HEK293 (cell line): ENCODE results near the gene SLC36A3.
A peak's percentile ranks its signal among the peaks of the same experiment; 100 is the strongest.
"Not testable (repeated sequence)": the region's sequence is repeated elsewhere in the genome, so short reads cannot be mapped to it uniquely, and the experiment has no call there.

Source experiments
- CTCF ChIA-PET: fragments of 350-600 bp; formaldehyde crosslinking; extraction: SDS; loops from one replicate; lab custom pipeline; 2021; ENCODE audit warnings: antibody characterized with exemption; lab: Yijun Ruan, JAX
- POLR2A ChIA-PET: fragments of 300-600 bp; formaldehyde crosslinking; extraction: SDS; loops from one replicate; lab custom pipeline; 2020; ENCODE audit warnings: antibody characterized with exemption, inconsistent platforms; lab: Yijun Ruan, JAX
- H3K27ac ChIP-seq: fragments of 200-500 bp; sonication (Bioruptor generic); 2 replicates; pipeline ENCODE4 v1.5.1; 2014; ENCODE audit warnings: low read depth, low read length, control low read depth, inconsistent platforms; ENCODE audit errors: extremely low read depth
- H3K36me3 ChIP-seq, 2 experiments: fragments of 200-500 bp in 1 of 2; sonication (Bioruptor generic) in 1 of 2; 1 replicate in 1 of 2; 2 replicates in 1 of 2; pipeline ENCODE4 v1.5.1; 2014 to 2017; ENCODE audit warnings: inconsistent platforms in 2 of 2, low read length in 2 of 2; ENCODE audit not compliant: control insufficient read depth in 2 of 2, insufficient read depth in 1 of 2
- H3K4me1 ChIP-seq: fragments of 200-500 bp; sonication (Bioruptor generic); 2 replicates; pipeline ENCODE4 v1.5.1; 2014; ENCODE audit warnings: mild to moderate bottlenecking, low read length, inconsistent platforms; ENCODE audit not compliant: control insufficient read depth, insufficient read depth
- H3K4me3 ChIP-seq: 2 replicates; pipeline ENCODE4 v1.5.1; 2011; ENCODE audit warnings: low read depth, mild to moderate bottlenecking, control low read depth, low read length, moderate library complexity
- H3K9me3 ChIP-seq: fragments of 200-500 bp; sonication (Bioruptor generic); 2 replicates; pipeline ENCODE4 v1.5.1; 2014; ENCODE audit warnings: low read depth, low read length, inconsistent platforms; ENCODE audit not compliant: control insufficient read depth, insufficient read depth
- KLF16 ChIP-seq: fragments of 450-650 bp; formaldehyde crosslinking; IDR thresholded peaks from 2 replicates; pipeline ENCODE4 v1.5.1; 2017; ENCODE audit warnings: missing biosample characterization, missing genetic modification characterization
- SCRT2 ChIP-seq: fragments of 450-650 bp; formaldehyde crosslinking; IDR thresholded peaks from 2 replicates; pipeline ENCODE4 v1.5.1; 2016; ENCODE audit warnings: missing biosample characterization, missing genetic modification characterization
- SETDB1 ChIP-seq: IDR thresholded peaks from one replicate; pipeline ENCODE4 v1.6.1; 2017; ENCODE audit warnings: mild to moderate bottlenecking, low read length, moderate library complexity, mixed read lengths; ENCODE audit not compliant: insufficient read length
- SP2 ChIP-seq: fragments of 450-650 bp; formaldehyde crosslinking; IDR thresholded peaks from 2 replicates; pipeline ENCODE4 v1.5.1; 2016; ENCODE audit warnings: missing biosample characterization, missing genetic modification characterization
- ZBTB21 ChIP-seq: fragments of 450-650 bp; formaldehyde crosslinking; IDR thresholded peaks from 2 replicates; pipeline ENCODE4 v1.5.1; 2017; ENCODE audit warnings: missing biosample characterization, missing genetic modification characterization
- ZBTB7A ChIP-seq: fragments of 450-650 bp; formaldehyde crosslinking; IDR thresholded peaks from 2 replicates; pipeline ENCODE4 v1.5.1; 2016; ENCODE audit warnings: low read depth, missing biosample characterization, missing genetic modification characterization
- ZFHX2 ChIP-seq: fragments of 450-650 bp; formaldehyde crosslinking; conservative IDR thresholded peaks from 2 replicates; pipeline ENCODE4 v1.5.1; 2016; ENCODE audit warnings: missing biosample characterization, missing genetic modification characterization
- ZNF239 ChIP-seq: fragments of 450-650 bp; formaldehyde crosslinking; IDR thresholded peaks from 2 replicates; pipeline ENCODE4 v1.5.1; 2016; ENCODE audit warnings: missing biosample characterization, missing genetic modification characterization
- ZNF292 ChIP-seq: fragments of 450-650 bp; formaldehyde crosslinking; IDR thresholded peaks from 2 replicates; pipeline ENCODE4 v1.5.1; 2016; ENCODE audit warnings: low read depth, missing biosample characterization, missing genetic modification characterization, borderline replicate concordance
- ZNF664 ChIP-seq: fragments of 450-650 bp; formaldehyde crosslinking; IDR thresholded peaks from 2 replicates; pipeline ENCODE4 v1.5.1; 2016; ENCODE audit warnings: missing biosample characterization, missing genetic modification characterization
- ZSCAN16 ChIP-seq: fragments of 450-650 bp; formaldehyde crosslinking; IDR thresholded peaks from 2 replicates; pipeline ENCODE4 v1.5.1; 2016; ENCODE audit warnings: missing biosample characterization, missing genetic modification characterization
- TF ChIP-seq, protein P1 (sequence below): fragments of 450-650 bp; formaldehyde crosslinking; IDR thresholded peaks from 2 replicates; pipeline ENCODE4 v1.5.1; 2017; ENCODE audit warnings: missing biosample characterization, missing genetic modification characterization
- TF ChIP-seq, protein P2 (sequence below): fragments of 450-650 bp; formaldehyde crosslinking; optimal IDR thresholded peaks from 2 replicates; pipeline ENCODE3; 2016; ENCODE audit warnings: missing biosample characterization, mild to moderate bottlenecking, missing genetic modification characterization
- TF ChIP-seq, protein P3 (sequence below): fragments of 450-650 bp; formaldehyde crosslinking; IDR thresholded peaks from 2 replicates; pipeline ENCODE4 v1.5.1; 2016; ENCODE audit warnings: missing biosample characterization, missing genetic modification characterization
- TF ChIP-seq, protein P4 (sequence below): fragments of 450-650 bp; formaldehyde crosslinking; IDR thresholded peaks from 2 replicates; pipeline ENCODE4 v1.5.1; 2016; ENCODE audit warnings: missing biosample characterization, missing genetic modification characterization
- TF ChIP-seq, protein P5 (sequence below): fragments of 450-650 bp; formaldehyde crosslinking; IDR thresholded peaks from 2 replicates; pipeline ENCODE4 v1.5.1; 2016; ENCODE audit warnings: missing biosample characterization, missing genetic modification characterization

Gene SLC36A3

DNA sequence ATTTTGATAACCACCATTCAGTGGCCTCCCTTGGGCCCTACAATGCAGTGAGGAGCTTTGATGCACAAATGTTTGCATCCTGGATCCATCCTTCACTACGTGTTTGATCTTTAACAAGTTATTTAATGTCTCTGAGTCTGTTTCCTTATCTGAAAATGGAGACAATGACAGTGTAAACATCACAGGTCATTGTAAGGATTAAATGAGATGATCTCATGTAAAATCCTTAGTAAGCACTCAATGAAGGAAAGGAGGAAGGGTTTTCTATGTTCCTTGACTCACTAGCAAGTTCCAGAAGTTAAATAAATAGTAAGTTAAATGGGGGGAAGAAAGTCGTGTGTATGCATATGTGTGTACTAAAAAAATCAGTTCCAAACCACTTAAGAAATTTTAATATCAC lies 9.8 kb upstream of the SLC36A3 start:
- Histone ChIP-seq H3K4me3 (no peak overlapping the region), H3K36me3 (no peaks in the 10 kb centered on the region), H3K9me3 (no peaks in the 10 kb centered on the region), H3K4me1 (0 out of 2 replicates have a peak, but pooled peaks cover 6% of the 10 kb centered on the region), H3K27ac (no peak overlapping the region)
- ChIA-PET CTCF (interaction anchor here (1.0 to 1.4 kb wide), 2 partner anchors 15 to 25 kb away, joined by 3 read pairs; no protein-coding TSS in a partner anchor), POLR2A (no interaction called here)
- TF ChIP-seq SP2 (tag by site-specific recombination) (no peak), SCRT2 (tag by site-specific recombination) (no peak), ZBTB21 (tag by site-specific recombination) (no peak), ZFHX2 (tag by site-specific recombination) (no peak), ZNF664 (tag by site-specific recombination) (peak; percentile 53; the same call in 1 of the 2 replicates), ZNF239 (no peak), ZNF292 (no peak), KLF16 (tag by site-specific recombination) (no peak)
- TF ChIP-seq, protein P1, sequence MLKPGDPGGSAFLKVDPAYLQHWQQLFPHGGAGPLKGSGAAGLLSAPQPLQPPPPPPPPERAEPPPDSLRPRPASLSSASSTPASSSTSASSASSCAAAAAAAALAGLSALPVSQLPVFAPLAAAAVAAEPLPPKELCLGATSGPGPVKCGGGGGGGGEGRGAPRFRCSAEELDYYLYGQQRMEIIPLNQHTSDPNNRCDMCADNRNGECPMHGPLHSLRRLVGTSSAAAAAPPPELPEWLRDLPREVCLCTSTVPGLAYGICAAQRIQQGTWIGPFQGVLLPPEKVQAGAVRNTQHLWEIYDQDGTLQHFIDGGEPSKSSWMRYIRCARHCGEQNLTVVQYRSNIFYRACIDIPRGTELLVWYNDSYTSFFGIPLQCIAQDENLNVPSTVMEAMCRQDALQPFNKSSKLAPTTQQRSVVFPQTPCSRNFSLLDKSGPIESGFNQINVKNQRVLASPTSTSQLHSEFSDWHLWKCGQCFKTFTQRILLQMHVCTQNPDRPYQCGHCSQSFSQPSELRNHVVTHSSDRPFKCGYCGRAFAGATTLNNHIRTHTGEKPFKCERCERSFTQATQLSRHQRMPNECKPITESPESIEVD (tag by site-specific recombination), result no peak
- TF ChIP-seq, all 188 proteins: peak for 1

DNA sequence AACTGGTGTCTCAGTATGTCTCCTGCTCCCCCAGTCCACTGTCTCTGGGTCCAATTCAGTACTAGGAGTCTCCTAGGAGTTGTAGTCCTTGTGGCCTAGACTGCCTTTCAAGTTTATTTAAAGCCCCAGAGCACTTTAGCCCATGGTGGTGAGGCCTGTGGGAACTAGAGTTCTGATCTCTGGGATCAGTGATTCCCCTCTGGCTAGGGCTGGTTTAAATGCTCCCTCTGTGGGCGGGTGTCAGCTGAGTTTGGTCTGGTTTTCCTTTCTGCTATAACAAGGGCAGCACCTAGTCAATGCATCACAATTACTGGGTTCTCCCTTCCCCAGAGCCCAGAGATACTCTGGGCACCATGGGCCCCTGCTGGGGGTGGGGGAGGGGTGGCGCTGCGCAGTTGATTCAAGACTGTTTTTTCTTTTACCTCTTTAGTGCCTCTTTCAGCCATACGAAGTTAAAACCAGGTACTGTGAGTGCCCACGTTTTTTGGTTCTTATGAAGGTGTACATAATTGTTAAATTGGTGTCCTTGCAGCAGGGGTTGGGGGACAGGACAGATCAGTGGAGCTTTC lies 9.3 kb upstream of the SLC36A3 start:
- Histone ChIP-seq H3K4me1 (0 out of 2 replicates have a peak, but pooled peaks cover 6% of the 10 kb centered on the region), H3K36me3 (no peaks in the 10 kb centered on the region)
- POLR2A ChIA-PET, result no interaction called here

DNA sequence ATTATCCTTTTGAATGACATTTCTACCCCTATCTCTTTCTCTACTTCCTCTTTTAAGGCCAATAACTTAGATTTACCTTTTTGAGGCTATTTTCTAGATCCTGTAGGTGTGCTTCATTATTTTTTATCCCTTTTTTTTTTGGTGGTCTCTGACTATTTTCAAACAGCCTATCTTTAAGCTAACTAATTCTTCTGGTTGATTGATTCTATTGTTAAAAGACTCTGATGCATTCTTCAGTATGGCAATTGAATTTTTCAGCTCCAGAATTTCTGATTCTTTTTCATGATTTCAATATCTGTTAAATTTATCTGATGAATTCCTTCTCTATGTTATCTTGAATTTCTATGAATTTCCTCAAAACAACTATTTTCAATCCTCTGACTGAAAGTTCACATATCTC lies 7.4 kb upstream of the SLC36A3 start:
- ChIA-PET POLR2A (no interaction called here), CTCF (interaction anchor here (0.8 to 1.3 kb wide), 2 partner anchors 14 to 185 kb away, joined by 3 to 4 read pairs; no protein-coding TSS in a partner anchor)
- TF ChIP-seq SETDB1, result peak; percentile 52
- TF ChIP-seq, protein P2, sequence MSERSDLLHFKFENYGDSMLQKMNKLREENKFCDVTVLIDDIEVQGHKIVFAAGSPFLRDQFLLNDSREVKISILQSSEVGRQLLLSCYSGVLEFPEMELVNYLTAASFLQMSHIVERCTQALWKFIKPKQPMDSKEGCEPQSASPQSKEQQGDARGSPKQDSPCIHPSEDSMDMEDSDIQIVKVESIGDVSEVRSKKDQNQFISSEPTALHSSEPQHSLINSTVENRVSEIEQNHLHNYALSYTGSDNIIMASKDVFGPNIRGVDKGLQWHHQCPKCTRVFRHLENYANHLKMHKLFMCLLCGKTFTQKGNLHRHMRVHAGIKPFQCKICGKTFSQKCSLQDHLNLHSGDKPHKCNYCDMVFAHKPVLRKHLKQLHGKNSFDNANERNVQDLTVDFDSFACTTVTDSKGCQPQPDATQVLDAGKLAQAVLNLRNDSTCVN (tag by site-specific recombination), result no peak
- no peak for TF ChIP-seq ZSCAN16 (tag by site-specific recombination)
- TF ChIP-seq, protein P3, sequence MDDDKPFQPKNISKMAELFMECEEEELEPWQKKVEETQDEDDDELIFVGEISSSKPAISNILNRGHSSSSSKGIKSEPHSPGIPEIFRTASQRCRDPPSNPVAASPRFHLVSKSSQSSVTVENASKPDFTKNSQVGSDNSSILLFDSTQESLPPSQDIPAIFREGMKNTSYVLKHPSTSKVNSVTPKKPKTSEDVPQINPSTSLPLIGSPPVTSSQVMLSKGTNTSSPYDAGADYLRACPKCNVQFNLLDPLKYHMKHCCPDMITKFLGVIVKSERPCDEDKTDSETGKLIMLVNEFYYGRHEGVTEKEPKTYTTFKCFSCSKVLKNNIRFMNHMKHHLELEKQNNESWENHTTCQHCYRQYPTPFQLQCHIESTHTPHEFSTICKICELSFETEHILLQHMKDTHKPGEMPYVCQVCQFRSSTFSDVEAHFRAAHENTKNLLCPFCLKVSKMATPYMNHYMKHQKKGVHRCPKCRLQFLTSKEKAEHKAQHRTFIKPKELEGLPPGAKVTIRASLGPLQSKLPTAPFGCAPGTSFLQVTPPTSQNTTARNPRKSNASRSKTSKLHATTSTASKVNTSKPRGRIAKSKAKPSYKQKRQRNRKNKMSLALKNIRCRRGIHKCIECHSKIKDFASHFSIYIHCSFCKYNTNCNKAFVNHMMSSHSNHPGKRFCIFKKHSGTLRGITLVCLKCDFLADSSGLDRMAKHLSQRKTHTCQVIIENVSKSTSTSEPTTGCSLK (tag by site-specific recombination), result no peak
- Histone ChIP-seq H3K4me1 (0 out of 2 replicates have a peak, but pooled peaks cover 6% of the 10 kb centered on the region), H3K4me3 (no peak overlapping the region), H3K9me3 (no peaks in the 10 kb centered on the region), H3K36me3 (no peaks in the 10 kb centered on the region), H3K27ac (no peak overlapping the region)

More for the DNA sequence above, 9.3 kb upstream of the SLC36A3 start:
- CTCF ChIA-PET, result interaction anchor here (1.4 kb wide), 1 partner anchor 15 kb away, joined by 3 read pairs; no protein-coding TSS in a partner anchor
- Histone ChIP-seq H3K27ac (no peak overlapping the region), H3K9me3 (no peaks in the 10 kb centered on the region), H3K4me3 (no peak overlapping the region)
- TF ChIP-seq, protein P4, sequence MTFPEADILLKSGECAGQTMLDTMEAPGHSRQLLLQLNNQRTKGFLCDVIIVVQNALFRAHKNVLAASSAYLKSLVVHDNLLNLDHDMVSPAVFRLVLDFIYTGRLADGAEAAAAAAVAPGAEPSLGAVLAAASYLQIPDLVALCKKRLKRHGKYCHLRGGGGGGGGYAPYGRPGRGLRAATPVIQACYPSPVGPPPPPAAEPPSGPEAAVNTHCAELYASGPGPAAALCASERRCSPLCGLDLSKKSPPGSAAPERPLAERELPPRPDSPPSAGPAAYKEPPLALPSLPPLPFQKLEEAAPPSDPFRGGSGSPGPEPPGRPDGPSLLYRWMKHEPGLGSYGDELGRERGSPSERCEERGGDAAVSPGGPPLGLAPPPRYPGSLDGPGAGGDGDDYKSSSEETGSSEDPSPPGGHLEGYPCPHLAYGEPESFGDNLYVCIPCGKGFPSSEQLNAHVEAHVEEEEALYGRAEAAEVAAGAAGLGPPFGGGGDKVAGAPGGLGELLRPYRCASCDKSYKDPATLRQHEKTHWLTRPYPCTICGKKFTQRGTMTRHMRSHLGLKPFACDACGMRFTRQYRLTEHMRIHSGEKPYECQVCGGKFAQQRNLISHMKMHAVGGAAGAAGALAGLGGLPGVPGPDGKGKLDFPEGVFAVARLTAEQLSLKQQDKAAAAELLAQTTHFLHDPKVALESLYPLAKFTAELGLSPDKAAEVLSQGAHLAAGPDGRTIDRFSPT (tag by site-specific recombination), result no peak
- TF ChIP-seq ZBTB7A, result no peak
- TF ChIP-seq, protein P5, sequence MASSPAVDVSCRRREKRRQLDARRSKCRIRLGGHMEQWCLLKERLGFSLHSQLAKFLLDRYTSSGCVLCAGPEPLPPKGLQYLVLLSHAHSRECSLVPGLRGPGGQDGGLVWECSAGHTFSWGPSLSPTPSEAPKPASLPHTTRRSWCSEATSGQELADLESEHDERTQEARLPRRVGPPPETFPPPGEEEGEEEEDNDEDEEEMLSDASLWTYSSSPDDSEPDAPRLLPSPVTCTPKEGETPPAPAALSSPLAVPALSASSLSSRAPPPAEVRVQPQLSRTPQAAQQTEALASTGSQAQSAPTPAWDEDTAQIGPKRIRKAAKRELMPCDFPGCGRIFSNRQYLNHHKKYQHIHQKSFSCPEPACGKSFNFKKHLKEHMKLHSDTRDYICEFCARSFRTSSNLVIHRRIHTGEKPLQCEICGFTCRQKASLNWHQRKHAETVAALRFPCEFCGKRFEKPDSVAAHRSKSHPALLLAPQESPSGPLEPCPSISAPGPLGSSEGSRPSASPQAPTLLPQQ (tag by site-specific recombination), result no peak

DNA sequence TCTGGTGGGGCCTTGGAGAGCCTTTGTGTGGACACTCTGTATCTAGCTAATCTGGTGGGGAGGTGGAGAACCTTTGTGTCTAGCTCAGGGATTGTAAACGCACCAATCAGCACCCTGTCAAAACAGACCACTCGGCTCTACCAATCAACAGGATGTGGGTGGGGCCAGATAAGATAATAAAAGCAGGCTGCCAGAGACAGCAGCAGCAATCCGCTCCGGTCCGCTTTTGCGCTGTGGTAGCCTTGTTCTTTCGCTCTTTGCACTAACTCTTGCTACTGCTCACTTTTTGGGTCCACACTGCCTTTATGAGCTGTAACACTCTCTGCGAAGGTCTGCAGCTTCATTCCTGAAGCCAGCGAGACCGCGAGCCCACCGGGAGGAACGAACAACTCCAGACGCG lies 6.3 kb upstream of the SLC36A3 start:
- H3K27ac ChIP-seq, H3K4me1 ChIP-seq, H3K9me3 ChIP-seq, H3K36me3 ChIP-seq, CTCF ChIA-PET, H3K4me3 ChIP-seq: not testable (repeated sequence)
- POLR2A ChIA-PET, result interaction anchor here (0.6 kb wide), 1 partner anchor 57 kb away, joined by 4 read pairs; the partner anchor contains the start of gene GM2A
